Activated T-cell treated with anti-CD3 and anti-CD28 coated beads, Interleukin-2, amount 50 U/mL, for 4 hours (primary cell): ENCODE measurements around the gene HOMER2. TPM values are rescaled to one million over a fixed set of nuclear protein-coding genes. Genes with fewer than 3 reads are reported as not detected.

Source experiments
- total RNA-seq, 3 donors: library from RNA; stranded (reverse); gene quantifications; one replicate each; pipeline ENCODE4 v1.2.1, GENCODE V29; 2021

The HOMER2 gene
- total RNA-seq, 3 donors from 2014 or later: 2.3 to 3.8 (median 3.3) TPM

Other genes starting within 250 kb of the HOMER2 start
- under 1 TPM; 0.15 to 0.46 (median 0.18) TPM for gene AP3B2, start 242.8 kb downstream of the HOMER2 start, total RNA-seq
- not detected for gene FSD2, start 146.7 kb downstream of the HOMER2 start, total RNA-seq
- 1 to 10 TPM; 7.1 to 9.6 (median 7.6) TPM for gene WHAMM, start 143.1 kb downstream of the HOMER2 start, total RNA-seq
- gene RAMAC, start 33.5 kb upstream of the HOMER2 start, total RNA-seq: 10 to 100 TPM; 23.0 to 28.5 (median 28.4) TPM
- gene C15orf40, start 58.9 kb upstream of the HOMER2 start, total RNA-seq: 10 to 100 TPM; 27.9 to 33.5 (median 32.7) TPM
- gene BTBD1, start 114.5 kb upstream of the HOMER2 start, total RNA-seq: 10 to 100 TPM; 45.6 to 47.9 (median 46.7) TPM
- gene TM6SF1, start 154.9 kb upstream of the HOMER2 start, total RNA-seq: under 1 TPM; 0.38 to 0.63 (median 0.40) TPM